Fibroblast of skin of scalp (primary cell): ENCODE results near the gene TFPI2.
A peak's percentile ranks its signal among the peaks of the same experiment; 100 is the strongest.

Experiments used
- DNase-seq: peaks from one replicate; pipeline ENCODE4 v3.0.0-alpha.2; 2013

The TFPI2 gene

DNA sequence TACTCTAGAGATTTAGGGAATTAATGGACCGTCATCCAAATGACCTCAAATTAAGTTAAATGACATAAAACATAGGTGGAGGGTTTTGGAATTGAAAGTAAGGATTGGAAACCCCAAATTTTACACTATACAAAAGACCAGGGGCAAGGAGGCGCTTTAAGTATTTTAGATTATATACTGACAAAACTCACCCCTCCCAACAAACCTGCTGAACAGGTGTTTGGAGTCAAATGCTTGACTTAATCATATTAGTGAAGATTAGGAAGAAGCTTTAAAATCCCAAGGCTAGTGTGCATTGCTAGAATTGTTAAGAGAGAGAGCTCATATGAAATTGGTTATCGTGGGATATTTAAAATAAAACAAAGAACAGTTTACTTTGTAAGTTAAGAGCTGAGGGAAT is 15.7 kb upstream of the TFPI2 start, which contains the start of gene GNGT1:
Gene GNGT1, plus strand, starts transcription at position 301 of the 400 bp plus-strand sequence. CDS start 180 bp downstream, outside the sequence.
- no peak for DNase-seq

DNA sequence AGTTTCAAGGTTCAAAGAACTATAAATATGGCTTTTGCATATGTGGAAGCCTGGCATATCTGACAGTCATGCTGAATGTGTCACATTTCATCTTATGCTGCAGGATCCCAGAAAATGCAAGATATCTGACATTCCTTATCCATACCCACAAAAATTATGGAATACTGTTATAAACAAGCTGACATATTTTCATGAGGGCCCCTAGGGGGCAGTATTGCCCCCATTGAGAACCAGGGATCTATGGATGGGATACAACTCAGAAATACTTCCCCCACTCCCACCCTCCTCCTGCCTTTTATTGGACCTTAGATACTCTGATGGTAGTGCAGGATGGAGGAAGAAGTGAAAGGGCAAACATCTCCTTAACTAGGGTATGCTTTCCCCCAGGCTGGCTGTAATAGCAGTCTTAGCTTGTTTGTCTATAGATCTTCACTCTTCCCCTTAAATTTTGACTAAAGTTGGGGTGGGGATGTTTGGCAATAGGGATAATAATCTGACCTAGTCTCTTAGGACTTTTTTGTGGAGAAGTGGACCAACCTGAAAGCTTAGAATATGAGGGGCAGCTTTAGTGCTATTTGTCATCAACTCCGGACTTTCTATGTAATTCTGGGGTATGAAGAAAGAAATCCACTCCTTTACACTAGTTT is 12.3 kb upstream of the TFPI2 start:
- DNase-seq: peak; percentile 73

DNA sequence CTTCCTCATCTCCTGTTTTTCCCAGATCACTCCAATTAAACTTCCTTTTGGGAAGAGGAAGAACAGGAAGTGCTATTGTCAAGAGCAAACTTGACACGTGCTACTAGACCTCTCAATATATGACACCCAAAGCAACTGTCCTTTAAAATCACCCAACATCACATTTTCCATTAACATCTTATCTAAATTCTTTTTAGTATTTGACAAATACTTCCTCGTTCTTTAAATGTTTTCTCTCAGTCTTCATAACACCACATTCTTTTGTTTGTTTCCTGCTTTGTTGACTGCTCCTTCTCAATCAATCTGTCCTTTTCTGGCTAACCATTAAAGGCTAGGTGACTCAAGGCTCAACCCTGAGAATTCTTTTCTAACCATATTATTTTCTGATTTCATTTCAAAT is 7.1 kb upstream of the TFPI2 start:
- DNase-seq: no peak

DNA sequence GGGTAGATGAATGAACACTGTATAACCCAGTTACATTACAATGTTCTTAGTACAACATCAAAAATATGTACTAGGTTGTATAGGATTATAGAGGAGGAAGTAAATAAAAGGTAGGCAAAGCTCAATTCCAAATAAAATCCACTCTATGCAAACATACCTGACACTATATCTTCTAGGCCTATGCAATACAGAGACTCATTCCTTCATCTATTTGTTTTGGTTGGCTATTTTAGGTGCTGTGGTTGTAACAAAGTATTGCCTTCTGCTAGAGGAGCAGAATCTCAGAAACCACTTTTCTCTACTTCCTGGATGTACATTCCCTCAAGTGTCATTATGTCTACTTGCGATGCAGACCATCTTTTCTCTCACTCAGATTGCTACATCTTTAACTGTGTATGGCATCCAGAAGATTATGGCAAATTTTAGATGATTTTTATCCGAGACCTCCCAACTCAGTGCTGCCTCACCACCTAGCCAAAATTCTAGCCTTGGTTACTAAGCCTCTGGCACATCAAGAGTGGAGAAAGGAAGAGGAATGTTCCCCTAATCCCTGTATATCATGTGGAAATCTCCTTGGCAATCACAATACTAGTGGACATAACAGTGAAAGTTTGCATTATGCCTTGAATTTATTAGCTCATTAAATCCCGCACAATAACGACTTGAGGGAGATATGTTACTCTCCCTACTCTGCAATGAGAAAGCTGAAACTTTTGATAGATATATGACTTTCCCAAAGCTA is 5.5 kb upstream of the TFPI2 start:
- no peak for DNase-seq

DNA sequence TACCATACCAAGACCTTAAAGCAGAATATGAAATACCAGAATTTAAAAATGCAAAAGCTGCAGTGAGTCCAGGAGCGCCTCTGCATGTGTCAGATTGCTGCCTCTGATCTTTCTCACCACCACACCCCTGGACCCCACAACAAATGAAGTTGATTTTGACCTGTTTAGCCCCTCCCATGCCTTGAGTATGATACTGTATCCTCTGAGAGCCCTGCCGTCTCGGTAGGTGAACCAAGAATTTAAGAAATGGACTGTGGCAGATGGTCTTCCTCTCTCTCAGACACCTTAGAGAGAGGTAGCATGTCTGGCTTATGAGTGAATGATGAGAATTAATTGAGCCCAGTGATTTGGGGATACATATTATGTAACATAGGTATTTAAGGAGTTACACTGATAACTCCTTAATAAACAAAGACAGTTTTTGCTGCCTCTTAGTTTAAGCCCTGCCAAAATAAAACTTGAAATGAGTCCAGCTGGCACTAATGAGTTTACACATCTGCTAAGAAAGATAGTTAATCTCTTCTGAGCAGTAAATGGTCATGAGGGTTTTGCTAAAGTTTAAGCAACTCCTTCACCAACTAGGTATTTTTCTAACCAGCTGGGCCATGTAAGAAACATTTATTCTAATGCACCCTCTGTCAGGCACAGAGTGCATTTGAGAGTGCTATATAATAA is 4.5 kb upstream of the TFPI2 start:
- DNase-seq: no peak

DNA sequence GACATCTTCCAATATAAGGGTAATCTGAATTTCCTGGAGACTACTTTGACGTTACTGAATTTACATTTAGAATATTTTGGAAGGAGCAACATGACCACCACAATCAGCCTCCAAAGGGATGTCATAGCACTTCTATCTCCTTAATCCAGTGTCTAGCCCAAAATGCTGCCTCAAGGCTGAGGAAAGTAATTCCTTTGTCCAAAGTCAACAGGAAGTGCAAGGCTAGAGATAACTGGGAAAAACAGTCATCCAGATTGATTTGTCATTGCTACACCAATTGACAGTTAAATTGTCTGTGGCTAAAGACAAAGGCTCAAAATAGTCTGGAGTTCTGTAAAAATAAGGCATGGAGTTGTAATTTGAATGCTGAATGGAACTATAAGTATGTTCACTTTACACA is 3.9 kb upstream of the TFPI2 start:
- peak; percentile 10 for DNase-seq

DNA sequence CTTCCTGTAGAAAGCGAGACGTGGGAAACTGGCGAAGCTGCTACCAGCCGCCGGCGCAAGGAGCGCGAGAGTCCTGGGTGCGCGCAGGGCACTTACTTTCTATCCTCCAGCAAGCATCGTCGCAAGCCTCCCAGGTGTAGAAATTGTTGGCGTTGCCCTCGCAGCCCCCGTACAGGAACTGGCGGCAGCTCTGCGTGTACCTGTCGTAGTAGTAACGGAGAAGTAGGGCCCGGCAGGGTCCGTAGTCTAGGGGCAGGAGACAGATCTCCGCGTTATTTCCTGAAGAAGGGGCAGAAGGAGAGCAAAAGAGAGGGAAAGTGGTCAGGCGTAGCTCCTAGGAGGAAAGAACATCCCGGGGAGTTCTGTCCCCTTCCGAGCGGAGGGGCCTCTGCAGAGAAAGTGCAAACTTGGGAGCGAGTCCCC is 501 bp downstream of the TFPI2 start:
- peak; percentile 28 for DNase-seq

DNA sequence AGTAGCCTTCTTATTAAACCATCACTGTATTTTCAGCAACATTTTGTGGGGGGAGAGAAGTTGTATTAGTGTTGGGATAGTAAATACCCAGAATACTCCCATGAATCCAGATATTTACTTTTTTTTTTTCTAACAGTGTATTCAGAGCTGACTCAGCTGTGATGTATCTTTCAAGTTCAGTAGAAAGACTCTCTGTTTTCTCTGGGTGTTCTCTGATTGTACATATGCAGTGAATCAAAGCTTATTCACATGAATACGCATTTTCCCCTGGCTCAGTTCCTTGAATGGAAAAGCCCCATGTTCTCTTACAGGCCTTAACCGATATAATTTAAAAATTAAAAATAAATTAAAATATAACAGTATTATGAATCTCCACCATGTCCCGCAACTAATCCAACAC is 1.3 kb downstream of the TFPI2 start:
- DNase-seq: peak; percentile 19

DNA sequence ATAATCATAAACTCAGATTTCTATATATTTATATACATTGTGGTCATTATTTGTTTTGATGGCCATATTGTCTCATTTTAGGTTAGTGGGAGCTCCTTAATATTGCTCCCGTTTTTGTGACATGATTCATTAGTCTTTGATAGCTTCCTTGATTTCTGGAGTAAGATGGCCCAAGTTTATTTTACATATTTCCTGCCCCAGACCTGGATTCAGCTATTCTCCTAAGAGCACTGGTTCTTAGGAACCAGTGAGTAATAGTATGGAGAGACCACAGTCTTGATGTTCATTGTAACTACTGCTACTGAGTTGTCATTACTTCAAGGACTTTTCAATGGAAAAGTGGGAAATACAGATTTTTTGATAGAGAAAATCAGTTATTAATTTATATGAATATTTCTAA is 6.0 kb downstream of the TFPI2 start:
- DNase-seq: no peak

DNA sequence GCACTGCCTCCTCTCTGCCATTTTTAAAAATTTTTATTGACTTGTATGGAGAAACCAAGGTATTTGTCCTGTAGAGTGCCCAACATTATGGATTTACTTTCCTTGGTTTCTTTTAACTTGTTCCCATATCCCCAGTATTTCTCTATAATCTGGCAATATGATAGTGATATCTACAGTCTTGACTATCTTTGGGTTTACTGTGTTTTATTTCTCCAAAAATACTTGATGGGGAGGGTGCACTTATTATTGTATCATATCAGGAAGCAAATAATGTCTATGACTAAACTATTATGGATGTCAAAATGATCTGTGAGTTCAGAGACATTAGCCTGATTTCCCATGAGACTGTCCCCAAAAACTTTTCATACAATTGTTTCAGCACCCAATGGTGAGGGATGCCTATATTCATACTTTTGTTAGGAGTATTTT is 6.6 kb downstream of the TFPI2 start:
- no peak for DNase-seq

DNA sequence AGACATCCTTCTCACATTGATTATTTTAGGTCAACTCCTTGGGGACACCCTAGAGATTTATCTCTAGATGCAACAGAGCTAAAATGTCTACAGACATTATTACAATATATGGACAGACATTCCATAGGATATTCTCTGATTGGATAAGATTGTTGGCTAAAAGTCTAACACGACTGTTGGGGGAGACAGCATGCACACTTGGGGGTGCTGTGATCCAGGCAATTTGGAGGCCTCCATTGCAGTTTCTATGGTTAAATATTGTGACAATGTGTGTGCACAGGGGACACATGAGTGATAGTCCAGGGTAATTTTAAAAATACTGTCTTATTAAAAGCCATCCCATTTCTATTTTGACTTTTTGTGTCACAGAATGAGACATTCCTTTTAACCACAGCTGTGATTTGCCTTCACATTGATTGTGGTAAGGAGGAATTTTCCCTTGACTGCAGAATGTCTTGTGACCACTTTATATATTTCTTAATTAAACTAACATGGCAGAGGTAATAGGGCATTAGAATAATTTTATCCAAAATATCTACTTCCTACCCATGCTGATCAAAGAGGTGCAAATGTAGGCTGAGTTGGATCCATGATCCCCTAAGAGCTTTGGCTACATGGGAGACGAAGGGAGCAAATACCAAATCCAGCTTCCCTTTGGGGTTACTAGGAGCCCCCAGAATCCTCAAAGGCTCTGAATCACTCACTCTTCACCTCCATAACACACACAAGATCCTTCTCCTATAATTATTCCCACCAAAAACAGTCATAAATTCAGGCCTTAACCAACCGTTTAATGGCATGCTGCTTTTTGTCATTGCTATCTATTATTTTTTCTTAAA is 7.3 kb downstream of the TFPI2 start:
- DNase-seq: peak; percentile 30

DNA sequence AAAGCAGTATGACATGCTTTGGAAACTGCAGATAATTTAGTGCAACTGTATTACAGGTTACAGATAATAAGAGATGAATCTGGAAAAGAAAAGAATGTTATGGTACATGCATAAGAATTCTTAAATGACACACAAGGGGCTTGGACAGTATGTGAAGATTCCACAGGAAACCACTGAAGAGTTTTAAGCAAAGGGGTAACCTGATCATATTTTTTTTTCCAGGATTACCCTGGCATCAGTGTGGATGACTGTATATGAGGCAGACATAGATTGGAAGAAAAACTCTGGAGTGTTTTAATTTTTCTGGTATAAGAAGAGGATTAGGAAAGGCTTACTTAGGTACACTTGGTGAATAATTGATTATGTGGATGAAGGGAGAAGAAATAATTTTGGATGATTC is 8.1 kb downstream of the TFPI2 start:
- peak; percentile 16 for DNase-seq

DNA sequence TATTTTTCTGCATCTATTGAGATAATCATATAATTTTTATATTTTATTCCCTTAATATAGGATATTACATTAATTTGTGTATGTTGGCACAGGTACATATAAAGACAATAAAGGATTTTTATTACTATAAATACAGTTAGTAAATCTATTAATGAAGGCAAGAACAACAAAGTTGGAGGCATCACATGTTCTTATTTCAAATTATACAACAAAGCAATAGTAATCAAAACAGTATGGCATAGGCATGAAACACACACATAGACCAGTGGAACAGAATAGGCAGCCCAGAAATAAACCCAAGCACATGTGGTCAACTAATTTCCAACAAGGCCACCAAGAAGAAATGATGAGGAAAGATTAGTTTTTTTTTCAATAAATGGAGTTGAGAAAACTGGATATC is 11.2 kb downstream of the TFPI2 start:
- no peak for DNase-seq

DNA sequence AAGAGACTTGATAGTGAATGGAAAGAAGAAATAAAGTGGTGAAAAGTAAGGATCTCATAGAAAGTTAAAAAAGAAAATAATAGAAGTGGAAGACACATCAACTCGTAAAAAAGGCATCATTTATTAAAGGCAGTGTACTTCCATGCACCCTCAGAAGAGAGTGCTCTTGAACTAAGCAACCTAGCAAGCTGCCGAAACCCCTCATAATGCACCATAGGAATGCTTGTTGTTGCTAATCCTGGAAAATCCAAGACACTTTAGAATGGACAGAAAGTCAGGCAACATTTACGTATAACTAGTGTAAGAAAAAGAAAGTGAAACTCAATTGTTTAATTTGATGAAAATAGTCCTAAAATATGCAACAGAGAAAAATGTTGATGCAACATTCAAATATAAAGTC is 12.8 kb downstream of the TFPI2 start:
- DNase-seq: no peak

DNA sequence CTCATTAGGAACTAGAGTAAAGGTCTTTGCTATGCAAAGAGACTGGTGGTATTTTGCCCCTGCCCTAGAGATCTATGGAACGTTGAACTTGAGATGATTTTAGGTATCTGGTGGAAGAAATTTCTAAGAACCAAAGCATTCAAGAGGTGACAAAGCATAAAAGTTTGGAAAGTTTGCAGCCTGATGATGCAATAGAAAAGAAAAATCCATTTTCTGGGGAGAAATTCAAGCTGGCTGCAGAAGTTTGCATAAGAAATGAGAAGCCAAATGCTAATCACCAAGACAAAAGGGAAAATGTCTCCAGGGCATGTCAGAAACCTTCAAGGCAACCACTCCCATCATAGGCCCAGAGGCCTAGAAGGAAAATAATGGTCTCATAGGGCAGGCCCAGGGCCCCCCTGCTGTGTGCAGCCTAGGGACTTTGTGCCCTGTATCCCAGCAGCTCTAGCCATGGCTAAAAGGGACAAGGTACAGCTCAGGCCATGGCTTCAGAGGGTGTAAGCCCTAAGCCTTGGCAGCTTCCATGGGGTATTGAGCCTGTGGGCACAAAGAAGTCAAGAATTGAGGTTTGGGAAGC is 16.5 kb downstream of the TFPI2 start:
- DNase-seq: no peak

DNA sequence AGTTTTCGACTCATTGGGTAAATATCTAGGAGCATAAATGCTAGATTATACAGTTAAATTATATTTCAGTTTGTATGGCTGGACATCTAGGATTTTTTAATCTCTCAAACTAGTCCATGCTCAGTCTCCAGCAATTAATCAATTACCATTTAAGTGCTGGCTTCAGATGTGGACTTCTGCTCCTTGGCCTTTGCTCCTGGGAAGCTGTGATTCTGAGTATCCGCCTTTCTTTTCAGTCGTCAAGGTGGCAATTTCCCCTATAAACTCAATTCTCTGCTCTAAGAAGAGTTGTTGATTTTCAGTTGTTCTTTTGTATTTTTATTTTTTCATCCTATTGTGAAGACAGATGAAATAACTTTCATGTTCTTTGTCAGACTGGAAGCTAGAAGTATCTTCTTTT is 23.7 kb downstream of the TFPI2 start:
- DNase-seq: no peak

DNA sequence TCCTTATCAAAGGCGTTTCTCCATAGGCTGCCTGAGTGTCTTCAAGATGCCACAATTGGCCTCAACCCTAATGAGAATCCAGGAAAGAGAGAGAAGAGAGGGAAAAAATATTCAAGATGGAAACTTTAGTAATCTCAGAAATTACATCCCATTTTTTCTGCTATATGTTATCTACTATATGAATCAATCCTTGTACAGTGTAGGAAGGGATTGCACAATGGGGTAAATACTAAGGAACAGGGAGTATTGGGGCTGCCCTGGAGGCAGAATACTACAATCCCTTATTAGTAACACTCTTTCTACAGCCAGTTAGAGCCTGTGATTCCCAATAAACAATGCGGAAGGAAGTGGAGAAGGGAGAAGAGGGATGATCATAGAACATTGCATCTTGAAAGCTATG is 27.9 kb downstream of the TFPI2 start:
- no peak for DNase-seq

DNA sequence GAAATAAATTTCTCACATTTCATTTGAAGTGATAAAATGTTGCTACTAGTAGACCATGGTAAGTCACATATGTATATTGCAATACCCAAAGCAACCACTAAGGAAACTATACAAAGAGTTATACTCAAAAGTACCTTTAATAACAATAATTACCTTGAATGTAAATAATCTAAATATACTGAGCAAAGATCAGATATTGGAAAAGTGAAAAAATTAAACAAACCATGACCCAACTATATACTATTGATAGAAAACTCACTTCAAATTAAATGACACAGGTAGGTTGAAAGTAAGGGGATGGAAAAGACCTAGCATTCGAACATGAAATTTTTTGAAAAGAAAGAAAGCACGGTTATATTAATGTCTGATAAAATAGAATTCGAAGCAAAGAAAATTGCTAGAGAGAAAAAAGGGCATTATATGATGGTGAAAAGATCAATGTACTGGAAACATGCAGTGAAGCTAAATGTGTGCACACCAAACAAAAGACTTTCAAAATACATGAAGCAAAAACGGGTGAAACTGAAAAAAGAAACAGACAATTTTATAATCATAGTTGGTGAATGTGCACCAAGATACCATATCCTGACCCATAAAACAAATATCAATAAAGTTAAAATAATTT is 29.1 kb downstream of the TFPI2 start:
- no peak for DNase-seq

DNA sequence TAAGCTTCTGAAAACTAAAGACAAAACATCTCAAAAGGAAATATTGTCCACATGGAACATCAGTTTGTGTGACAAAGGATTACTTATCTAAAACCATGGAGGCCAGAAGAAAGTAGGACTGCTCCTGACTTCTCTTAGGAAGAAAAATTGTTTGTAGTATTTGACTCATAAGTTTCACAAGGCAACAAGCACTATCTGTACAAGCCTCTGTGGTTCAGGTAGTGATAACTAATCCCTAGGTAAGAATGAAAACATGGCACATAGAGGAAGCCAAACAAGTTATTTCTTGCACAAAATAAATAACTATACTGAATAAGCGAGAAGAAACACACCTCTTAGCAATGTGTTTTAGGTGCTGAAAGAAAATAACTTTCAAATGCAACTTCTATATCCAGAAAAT is 30.3 kb downstream of the TFPI2 start:
- no peak for DNase-seq

DNA sequence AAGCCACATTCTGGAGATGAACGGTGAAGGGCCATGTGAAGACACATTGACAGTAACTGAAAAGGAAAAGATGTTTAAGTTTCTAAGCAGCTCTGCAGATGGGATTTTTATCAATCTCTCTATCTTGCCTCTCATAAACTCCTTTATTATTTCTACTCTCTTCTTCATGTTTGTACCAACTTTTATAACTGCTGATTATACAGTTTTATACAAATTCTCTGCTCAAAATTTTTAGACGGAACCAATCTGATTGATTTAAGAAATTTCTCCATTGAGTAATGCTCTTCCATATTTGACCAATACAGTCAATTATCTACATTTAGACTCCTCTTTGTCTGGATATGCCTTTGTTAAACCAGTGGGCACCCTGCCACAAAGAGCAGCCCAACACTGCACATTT is 31.7 kb downstream of the TFPI2 start:
- no peak for DNase-seq

DNA sequence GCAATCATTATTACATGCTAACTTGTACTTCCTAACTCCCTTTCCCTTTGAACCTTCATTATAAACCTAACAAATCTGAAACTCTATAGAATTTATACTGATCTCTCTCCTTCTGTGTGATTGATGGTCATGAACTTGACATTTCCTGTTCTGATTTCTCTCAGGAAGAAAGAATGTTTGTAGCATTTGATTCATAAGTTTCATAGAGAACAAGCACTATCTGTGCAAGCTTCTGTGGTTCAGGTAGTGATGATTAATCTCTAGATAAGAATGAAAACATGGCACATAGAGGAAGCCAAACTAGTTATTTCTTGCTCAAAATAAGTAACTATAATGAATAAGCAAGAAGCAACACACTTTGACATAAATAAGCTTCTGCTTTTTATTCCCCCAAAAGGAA is 34.2 kb downstream of the TFPI2 start:
- DNase-seq: no peak

DNA sequence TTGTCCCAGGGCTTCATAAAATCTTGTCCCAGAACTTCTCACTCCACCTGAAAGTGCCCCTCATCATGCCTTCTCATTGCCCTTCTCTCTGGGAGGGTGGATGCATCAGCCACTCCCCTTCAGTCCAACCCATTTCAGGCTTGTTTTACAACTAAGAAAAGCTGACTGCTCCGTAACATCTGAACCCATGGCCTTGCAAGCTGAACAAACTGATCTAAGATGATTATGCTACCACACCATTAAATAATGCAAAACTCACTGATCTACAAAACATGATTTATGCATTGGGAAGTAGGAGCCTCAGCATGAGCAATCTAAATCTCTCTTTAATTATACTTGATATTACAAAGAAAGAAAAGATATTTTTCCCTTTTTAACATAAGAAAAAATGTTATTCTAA is 34.8 kb downstream of the TFPI2 start:
- no peak for DNase-seq
